ENCODE measurements around the gene GLCCI1. TPM values are rescaled to one million over a fixed set of nuclear protein-coding genes. Genes with fewer than 3 reads are reported as not detected.

GLCCI1 gene
- total and polyA plus RNA-seq, 2 donors (not counting 3 experiments of a cell fraction or from before 2014, with no cell fraction given) = 2.3 to 5.6 TPM

DNA sequence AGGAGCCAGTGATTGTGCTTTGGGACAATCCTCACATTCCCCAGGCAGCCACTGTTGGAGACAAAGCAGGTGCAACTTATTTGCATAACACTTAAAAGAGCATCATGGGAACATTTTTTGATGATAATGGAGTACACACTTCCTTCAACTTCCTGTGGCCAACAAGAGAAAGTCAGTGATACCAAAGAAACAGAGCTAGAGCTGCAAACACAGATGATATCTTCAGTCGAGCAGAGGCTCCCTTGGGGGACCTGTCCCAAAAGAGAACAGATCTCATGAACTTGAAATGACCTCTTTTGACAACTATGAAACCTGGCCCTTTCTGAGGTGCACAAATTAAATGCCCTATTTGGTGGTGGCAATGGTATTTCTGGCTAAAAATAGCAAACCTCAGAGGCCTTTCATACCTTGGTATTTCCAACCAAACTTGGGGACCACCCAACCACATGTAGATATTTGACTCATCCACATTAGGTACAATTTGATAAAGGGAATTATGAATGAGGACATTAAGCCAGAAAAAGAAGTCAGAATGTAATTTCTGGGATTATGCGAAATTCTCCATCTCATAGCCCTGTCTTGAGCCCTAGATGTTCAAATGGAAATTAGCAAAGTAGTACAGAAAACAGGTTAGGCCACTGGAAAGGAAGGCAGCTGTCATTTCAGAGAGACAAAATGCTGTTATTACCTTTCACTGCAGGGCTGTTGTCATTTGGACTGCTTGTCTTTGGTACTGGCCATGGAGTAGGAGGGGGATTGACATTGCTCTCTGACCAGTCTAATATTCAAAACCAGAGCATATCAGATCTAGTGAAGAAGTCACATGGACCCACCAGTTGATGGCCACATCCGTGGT is 147.2 kb downstream of the GLCCI1 start:
- Histone ChIP-seq H3K27me3 (ENCODE audit: control insufficient read depth in 2 of 2, insufficient read depth in 2 of 2, low read length in 2 of 2) (no peaks in the 10 kb centered on the region), H3K36me3 (ENCODE audit: control insufficient read depth in 2 of 2, extremely low read depth in 1 of 2, insufficient read depth in 2 of 2, low read length in 2 of 2) (peaks cover 0 to 5% of the 10 kb centered on the region in 2 experiments), H4K20me1 (replicated peaks; ENCODE audit: control insufficient read depth, extremely low read depth, insufficient read depth, low read length) (no peaks in the 10 kb centered on the region), H3K4me1 (ENCODE audit: control insufficient read depth, extremely low read depth, insufficient read depth, low read length) (no peaks in the 10 kb centered on the region), H3K4me2 (ENCODE audit: insufficient read depth, low read length) (no peak overlapping the region), H2AFZ (ENCODE audit: low read depth, low read length) (no peak overlapping the region), H3K9me3 (replicated peaks; ENCODE audit: control insufficient read depth, insufficient read depth, low read length) (no peaks in the 10 kb centered on the region), H3K9ac (replicated peaks; ENCODE audit: extremely low read depth, insufficient read depth, low read length) (no peak overlapping the region), H3K9me1 (replicated peaks; ENCODE audit: control insufficient read depth, extremely low read depth, insufficient read depth, low read length) (no peaks in the 10 kb centered on the region), H3K79me2 (ENCODE audit: control insufficient read depth, insufficient read depth, low read length) (no peaks in the 10 kb centered on the region), H3K4me3 (replicated peaks in 1 of 3; ENCODE audit: insufficient read depth in 1 of 3, low read depth in 1 of 3, low read length in 3 of 3) (no peak overlapping the region), H3K27ac (ENCODE audit: insufficient read depth, low read depth, low read length) (no peak overlapping the region)
- TF ChIP-seq POLR2AphosphoS5 (IDR thresholded peaks at IDR 0.05; ENCODE audit: insufficient read depth, low read depth, low read length) = no peak
- TF ChIP-seq MYC (IDR thresholded peaks at IDR 0.05; ENCODE audit: low read depth, low read length) = no peak
- TF ChIP-seq GATA2 (IDR thresholded peaks at IDR 0.05; ENCODE audit: insufficient read depth, insufficient read length, low read depth, low read length) = no peak
- TF ChIP-seq EZH2 (IDR thresholded peaks at IDR 0.05; ENCODE audit: borderline replicate concordance, low read depth, low read length, severe bottlenecking) = no peak
- no peak for TF ChIP-seq POLR2A (IDR thresholded peaks at IDR 0.05; ENCODE audit: low read depth, low read length)
- no peak for TF ChIP-seq FOS (IDR thresholded peaks at IDR 0.05; ENCODE audit: borderline replicate concordance, insufficient read depth, low read length)
- TF ChIP-seq, protein P1, sequence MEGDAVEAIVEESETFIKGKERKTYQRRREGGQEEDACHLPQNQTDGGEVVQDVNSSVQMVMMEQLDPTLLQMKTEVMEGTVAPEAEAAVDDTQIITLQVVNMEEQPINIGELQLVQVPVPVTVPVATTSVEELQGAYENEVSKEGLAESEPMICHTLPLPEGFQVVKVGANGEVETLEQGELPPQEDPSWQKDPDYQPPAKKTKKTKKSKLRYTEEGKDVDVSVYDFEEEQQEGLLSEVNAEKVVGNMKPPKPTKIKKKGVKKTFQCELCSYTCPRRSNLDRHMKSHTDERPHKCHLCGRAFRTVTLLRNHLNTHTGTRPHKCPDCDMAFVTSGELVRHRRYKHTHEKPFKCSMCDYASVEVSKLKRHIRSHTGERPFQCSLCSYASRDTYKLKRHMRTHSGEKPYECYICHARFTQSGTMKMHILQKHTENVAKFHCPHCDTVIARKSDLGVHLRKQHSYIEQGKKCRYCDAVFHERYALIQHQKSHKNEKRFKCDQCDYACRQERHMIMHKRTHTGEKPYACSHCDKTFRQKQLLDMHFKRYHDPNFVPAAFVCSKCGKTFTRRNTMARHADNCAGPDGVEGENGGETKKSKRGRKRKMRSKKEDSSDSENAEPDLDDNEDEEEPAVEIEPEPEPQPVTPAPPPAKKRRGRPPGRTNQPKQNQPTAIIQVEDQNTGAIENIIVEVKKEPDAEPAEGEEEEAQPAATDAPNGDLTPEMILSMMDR (IDR thresholded peaks at IDR 0.05; ENCODE audit: extremely low read depth in 1 of 2, insufficient read depth in 1 of 2, low read depth in 1 of 2, low read length in 2 of 2) = no peak
- no peak for TF ChIP-seq JUN (IDR thresholded peaks at IDR 0.05; ENCODE audit: borderline replicate concordance, insufficient read depth, insufficient read length, low read depth)
- TF ChIP-seq, protein P2, sequence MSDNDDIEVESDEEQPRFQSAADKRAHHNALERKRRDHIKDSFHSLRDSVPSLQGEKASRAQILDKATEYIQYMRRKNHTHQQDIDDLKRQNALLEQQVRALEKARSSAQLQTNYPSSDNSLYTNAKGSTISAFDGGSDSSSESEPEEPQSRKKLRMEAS (IDR thresholded peaks at IDR 0.05; ENCODE audit: insufficient read depth, insufficient read length) = no peak
- DNase-seq (ENCODE audit: low read depth, low spot score) (no peak), FAIRE-seq (no peak)
- BruUV-seq (replicated peaks) = no TSS peak
- CTCF ChIA-PET = no interaction called here
- dilution Hi-C loops (cut with MboI; ENCODE audit: extremely low pct_ligation_motif_present, low sequenced_read_pairs) = no loop called here
- POLR2A ChIA-PET = no interaction called here
- intact Hi-C loops (cut with micrococcal nuclease) = no loop called here
